Right forelimb (tissue), 1 donor: ENCODE data around the gene CCDC85B.

ENCODE experiments used
- DNase-seq: peaks from one replicate; pipeline ENCODE4 v3.0.0-alpha.2; 2018

CCDC85B gene

GRCh38 chr11:65912845-65913244 is 22.4 kb downstream of the CCDC85B start:
- DNase-seq, result no peak

- DNase-seq, result no peak
Observed at GRCh38 chr11:65915101-65915820, 24.8 kb downstream of the CCDC85B start.

GRCh38 chr11:65915821-65916251 is 25.4 kb downstream of the CCDC85B start:
- no peak for DNase-seq

GRCh38 chr11:65916391-65916790 is 25.9 kb downstream of the CCDC85B start:
- no peak for DNase-seq

GRCh38 chr11:65917077-65917433 is 26.6 kb downstream of the CCDC85B start:
- no peak for DNase-seq

- no peak for DNase-seq
Observed at GRCh38 chr11:65917434-65918210, 27.1 kb downstream of the CCDC85B start.

- DNase-seq, result no peak
Observed at GRCh38 chr11:65918211-65919140, 28.0 kb downstream of the CCDC85B start, which contains the start of gene C11orf68. C11orf68 (minus strand) TSS chr11:65919062; CDS start chr11:65919031, 31 bp downstream.

GRCh38 chr11:65919141-65919572 is 28.7 kb downstream of the CCDC85B start, which contains the start of gene DRAP1:
DRAP1 (plus strand) TSS chr11:65919426; CDS start chr11:65919502, 76 bp downstream.
- peak; percentile 100 for DNase-seq

- peak; percentile 67 for DNase-seq
Observed at GRCh38 chr11:65919573-65920371, 29.3 kb downstream of the CCDC85B start.

- DNase-seq, result no peak
Observed at GRCh38 chr11:65920372-65920802, 29.9 kb downstream of the CCDC85B start.

GRCh38 chr11:65921033-65921555 is 30.6 kb downstream of the CCDC85B start:
- no peak for DNase-seq

- no peak for DNase-seq
Observed at GRCh38 chr11:65921876-65922275, 31.4 kb downstream of the CCDC85B start.

- DNase-seq, result no peak
Observed at GRCh38 chr11:65922565-65922964, 32.1 kb downstream of the CCDC85B start.

- DNase-seq, result no peak
Observed at GRCh38 chr11:65925397-65925796, 34.9 kb downstream of the CCDC85B start.

GRCh38 chr11:65927904-65928397 is 37.5 kb downstream of the CCDC85B start:
- no peak for DNase-seq

- DNase-seq, result no peak
Observed at GRCh38 chr11:65928667-65929066, 38.2 kb downstream of the CCDC85B start.

- DNase-seq, result no peak
Observed at GRCh38 chr11:65931773-65932557, 41.5 kb downstream of the CCDC85B start.

GRCh38 chr11:65932558-65932919 is 42.1 kb downstream of the CCDC85B start:
- no peak for DNase-seq

GRCh38 chr11:65934014-65934413 is 43.5 kb downstream of the CCDC85B start:
- DNase-seq, result no peak

GRCh38 chr11:65937766-65938165 is 47.3 kb downstream of the CCDC85B start:
- no peak for DNase-seq
